ENCODE results near the gene CPM. TPM values are rescaled to one million over a fixed set of nuclear protein-coding genes. Genes with fewer than 3 reads are reported as not detected.

Gene CPM
- total and polyA plus RNA-seq, 10 of the 15 experiments (the other 5 are each of a cell fraction or from before 2014, with no cell fraction given): 0.06 to 1.7 (median 0.41) TPM

DNA sequence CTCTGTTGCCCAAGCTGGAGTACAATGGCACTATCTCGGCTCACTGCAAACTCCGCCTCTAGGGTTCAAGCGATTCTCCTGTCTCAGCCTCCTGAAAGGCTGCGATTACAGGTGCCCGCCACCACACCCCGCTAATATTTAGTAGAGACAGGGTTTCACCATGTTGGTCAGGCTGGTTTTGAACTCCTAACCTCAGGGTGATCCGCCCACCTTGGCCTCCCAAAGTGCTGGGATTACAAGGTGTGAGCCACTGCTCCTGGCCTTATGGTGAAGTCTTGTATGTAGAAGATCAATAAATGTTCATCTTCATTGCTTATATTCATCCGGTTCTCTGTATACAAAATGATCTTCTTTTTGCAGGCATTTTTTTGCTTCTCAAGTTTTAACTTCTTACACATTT is 77.2 kb downstream of the CPM start:
- in situ Hi-C loops (cut with MboI): no loop called here
- DNase-seq (ENCODE audit: low read depth, low spot score) (no peak), FAIRE-seq (no peak), ATAC-seq (no peak)
- no peaks in the 10 kb centered on the region for H3K79me2 ChIP-seq (ENCODE audit: control insufficient read depth, insufficient read depth, low read length)
- SMC1A ChIA-PET (ENCODE audit: uncharacterized antibody, unreplicated experiment): no interaction called here
- H3K9ac ChIP-seq (ENCODE audit: control insufficient read depth, insufficient read depth, low read length): no peak overlapping the region
- BruUV-seq (replicated peaks): no TSS peak
- H3K27ac ChIP-seq (ENCODE audit: control insufficient read depth, insufficient read depth): no peak overlapping the region
- no peak overlapping the region for H2AFZ ChIP-seq (ENCODE audit: control insufficient read depth, low read depth, low read length)
- no peaks in the 10 kb centered on the region for H3K36me3 ChIP-seq (ENCODE audit: control insufficient read depth in 2 of 2, insufficient read depth in 2 of 2, low read length in 1 of 2)
- H3K4me1 ChIP-seq (ENCODE audit: control insufficient read depth, insufficient read depth, low read length): no peaks in the 10 kb centered on the region
- H3K9me3 ChIP-seq (replicated peaks; ENCODE audit: control insufficient read depth, insufficient read depth, low read length): no peaks in the 10 kb centered on the region
- intact Hi-C loops (cut with micrococcal nuclease; ENCODE audit: unreplicated experiment): no loop called here
- H3K4me2 ChIP-seq (ENCODE audit: control insufficient read depth, insufficient read depth): no peak overlapping the region
- H3K27me3 ChIP-seq (replicated peaks in 1 of 2; ENCODE audit: control insufficient read depth in 2 of 2, insufficient read depth in 2 of 2, low read length in 1 of 2): no peaks in the 10 kb centered on the region
- POLR2A ChIA-PET: no interaction called here
- RAD21 ChIA-PET (ENCODE audit: unreplicated experiment): no interaction called here
- CTCF ChIA-PET: interaction anchor here (2.5 kb wide), 1 partner anchor 214 kb away, joined by 7 read pairs; no protein-coding TSS in a partner anchor
- TF ChIP-seq ETV6 (conservative IDR thresholded peaks at IDR 0.05 in 1 of 2, IDR thresholded peaks at IDR 0.05 in 1 of 2; ENCODE audit: borderline replicate concordance in 1 of 2, low read depth in 1 of 2): no peak
- H4K20me1 ChIP-seq (ENCODE audit: control insufficient read depth, insufficient read depth): no peaks in the 10 kb centered on the region
- WGBS (ENCODE audit: insufficient coverage, insufficient replicate concordance, low lambda C conversion rate, missing lambda C conversion rate): 88% methylated on average over 7 of the region's 8 CpGs
- no peak overlapping the region for H3K4me3 ChIP-seq

DNA sequence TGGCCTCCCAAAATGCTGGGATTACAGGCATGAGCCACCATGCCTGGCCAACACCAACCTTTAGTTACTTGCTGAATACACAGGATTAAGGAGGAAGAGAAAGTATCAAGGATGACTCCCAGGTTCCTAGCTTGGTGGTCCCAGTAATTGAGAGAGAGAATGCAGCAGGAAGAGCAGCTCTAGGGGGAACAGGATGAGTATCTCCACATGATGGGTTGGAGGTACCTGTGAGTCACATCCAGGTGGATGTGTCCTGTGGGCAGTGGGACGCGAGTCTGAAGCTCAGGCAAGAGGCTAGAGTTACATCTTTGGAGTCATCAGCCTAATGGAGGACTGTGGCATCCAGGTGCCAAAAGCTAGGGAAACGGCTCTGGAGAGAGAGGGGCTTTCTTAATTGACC is 77.9 kb downstream of the CPM start:
- Histone ChIP-seq H3K4me1 (ENCODE audit: control insufficient read depth, insufficient read depth, low read length) (no peaks in the 10 kb centered on the region), H2AFZ (ENCODE audit: control insufficient read depth, low read depth, low read length) (no peak overlapping the region), H4K20me1 (ENCODE audit: control insufficient read depth, insufficient read depth) (no peaks in the 10 kb centered on the region), H3K9ac (ENCODE audit: control insufficient read depth, insufficient read depth, low read length) (no peak overlapping the region), H3K4me3 (no peak overlapping the region), H3K9me3 (replicated peaks; ENCODE audit: control insufficient read depth, insufficient read depth, low read length) (no peaks in the 10 kb centered on the region), H3K36me3 (ENCODE audit: control insufficient read depth in 2 of 2, insufficient read depth in 2 of 2, low read length in 1 of 2) (no peaks in the 10 kb centered on the region), H3K4me2 (ENCODE audit: control insufficient read depth, insufficient read depth) (no peak overlapping the region), H3K27ac (ENCODE audit: control insufficient read depth, insufficient read depth) (no peak overlapping the region), H3K79me2 (ENCODE audit: control insufficient read depth, insufficient read depth, low read length) (no peaks in the 10 kb centered on the region), H3K27me3 (replicated peaks in 1 of 2; ENCODE audit: control insufficient read depth in 2 of 2, insufficient read depth in 2 of 2, low read length in 1 of 2) (no peaks in the 10 kb centered on the region)
- DNase-seq (ENCODE audit: low read depth, low spot score): no peak
- WGBS (ENCODE audit: insufficient coverage, insufficient replicate concordance, low lambda C conversion rate, missing lambda C conversion rate): 66% methylated on average over 3 of the region's 3 CpGs
- BruUV-seq (replicated peaks): no TSS peak
- intact Hi-C loops (cut with micrococcal nuclease; ENCODE audit: unreplicated experiment): no loop called here
- in situ Hi-C loops (cut with MboI): no loop called here
- POLR2A ChIA-PET: no interaction called here
- CTCF ChIA-PET: interaction anchor here (1.3 to 2.5 kb wide), 3 partner anchors 8 to 214 kb away, joined by 3 to 7 read pairs (median 4); no protein-coding TSS in a partner anchor
- no peak for ATAC-seq
- SMC1A ChIA-PET (ENCODE audit: uncharacterized antibody, unreplicated experiment): interaction anchor here (1.5 kb wide), 1 partner anchor 45 kb away, joined by 3 read pairs; no protein-coding TSS in a partner anchor
- no peak for FAIRE-seq
- RAD21 ChIA-PET (ENCODE audit: unreplicated experiment): no interaction called here
- TF ChIP-seq ATF7 (IDR thresholded peaks at IDR 0.05; ENCODE audit: low read depth): no peak
- TF ChIP-seq, protein P1, sequence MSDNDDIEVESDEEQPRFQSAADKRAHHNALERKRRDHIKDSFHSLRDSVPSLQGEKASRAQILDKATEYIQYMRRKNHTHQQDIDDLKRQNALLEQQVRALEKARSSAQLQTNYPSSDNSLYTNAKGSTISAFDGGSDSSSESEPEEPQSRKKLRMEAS (IDR thresholded peaks at IDR 0.05; ENCODE audit: low read depth, low read length): no peak
- TF ChIP-seq TCF7 (IDR thresholded peaks at IDR 0.05; ENCODE audit: borderline replicate concordance): no peak
- TF ChIP-seq BMI1 (IDR thresholded peaks at IDR 0.05; ENCODE audit: borderline replicate concordance): no peak
- TF ChIP-seq POU2F2 (IDR thresholded peaks at IDR 0.05; ENCODE audit: borderline replicate concordance, low read depth, low read length): no peak
- TF ChIP-seq PAX8 (IDR thresholded peaks at IDR 0.05): no peak
- TF ChIP-seq, protein P2, sequence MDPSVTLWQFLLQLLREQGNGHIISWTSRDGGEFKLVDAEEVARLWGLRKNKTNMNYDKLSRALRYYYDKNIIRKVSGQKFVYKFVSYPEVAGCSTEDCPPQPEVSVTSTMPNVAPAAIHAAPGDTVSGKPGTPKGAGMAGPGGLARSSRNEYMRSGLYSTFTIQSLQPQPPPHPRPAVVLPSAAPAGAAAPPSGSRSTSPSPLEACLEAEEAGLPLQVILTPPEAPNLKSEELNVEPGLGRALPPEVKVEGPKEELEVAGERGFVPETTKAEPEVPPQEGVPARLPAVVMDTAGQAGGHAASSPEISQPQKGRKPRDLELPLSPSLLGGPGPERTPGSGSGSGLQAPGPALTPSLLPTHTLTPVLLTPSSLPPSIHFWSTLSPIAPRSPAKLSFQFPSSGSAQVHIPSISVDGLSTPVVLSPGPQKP (IDR thresholded peaks at IDR 0.05; ENCODE audit: low read depth, low read length): no peak
- no peak for TF ChIP-seq RAD51 (IDR thresholded peaks at IDR 0.05)

All from GM12878 (cell line).